ENCODE measurements around the gene SEMA7A. TPM values are rescaled to one million over a fixed set of nuclear protein-coding genes. Genes with fewer than 3 reads are reported as not detected.
A peak's percentile ranks its signal among the peaks of the same experiment; 100 is the strongest.

SEMA7A gene
- total and polyA plus RNA-seq, 9 of the 15 experiments (the other 6 are each of a cell fraction or from before 2014, with no cell fraction given): 0.04 to 8.2 (median 5.4) TPM; not detected in 1

GRCh38 chr15:74417670-74418069 is 16.1 kb downstream of the SEMA7A start:
- CTCF ChIA-PET (ENCODE audit: low intra/inter-chr PET ratio): no interaction called here
- TF ChIP-seq, protein P1, sequence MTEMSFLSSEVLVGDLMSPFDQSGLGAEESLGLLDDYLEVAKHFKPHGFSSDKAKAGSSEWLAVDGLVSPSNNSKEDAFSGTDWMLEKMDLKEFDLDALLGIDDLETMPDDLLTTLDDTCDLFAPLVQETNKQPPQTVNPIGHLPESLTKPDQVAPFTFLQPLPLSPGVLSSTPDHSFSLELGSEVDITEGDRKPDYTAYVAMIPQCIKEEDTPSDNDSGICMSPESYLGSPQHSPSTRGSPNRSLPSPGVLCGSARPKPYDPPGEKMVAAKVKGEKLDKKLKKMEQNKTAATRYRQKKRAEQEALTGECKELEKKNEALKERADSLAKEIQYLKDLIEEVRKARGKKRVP (CRISPR knock-in tag; IDR thresholded peaks at IDR 0.05): no peak
- TF ChIP-seq ZFX (CRISPR knock-in tag; IDR thresholded peaks at IDR 0.05) (no peak), PHTF2 (CRISPR knock-in tag; IDR thresholded peaks at IDR 0.05) (no peak), RBM22 (IDR thresholded peaks at IDR 0.05; ENCODE audit: low read depth, low read length, poor library complexity, severe bottlenecking) (no peak), CGGBP1 (CRISPR knock-in tag; IDR thresholded peaks at IDR 0.05) (no peak), TAF15 (IDR thresholded peaks at IDR 0.05; ENCODE audit: low read depth, low read length) (no peak), PHF21A (IDR thresholded peaks at IDR 0.05; ENCODE audit: borderline replicate concordance, low read depth) (no peak), POLR2AphosphoS2 (IDR thresholded peaks at IDR 0.05; ENCODE audit: low read length) (no peak), RAD21 (CRISPR knock-in tag; conservative IDR thresholded peaks at IDR 0.05 in 1 of 2, IDR thresholded peaks at IDR 0.05 in 1 of 2) (no peak), MNT (conservative IDR thresholded peaks at IDR 0.05) (no peak)
- TF ChIP-seq, protein P2, sequence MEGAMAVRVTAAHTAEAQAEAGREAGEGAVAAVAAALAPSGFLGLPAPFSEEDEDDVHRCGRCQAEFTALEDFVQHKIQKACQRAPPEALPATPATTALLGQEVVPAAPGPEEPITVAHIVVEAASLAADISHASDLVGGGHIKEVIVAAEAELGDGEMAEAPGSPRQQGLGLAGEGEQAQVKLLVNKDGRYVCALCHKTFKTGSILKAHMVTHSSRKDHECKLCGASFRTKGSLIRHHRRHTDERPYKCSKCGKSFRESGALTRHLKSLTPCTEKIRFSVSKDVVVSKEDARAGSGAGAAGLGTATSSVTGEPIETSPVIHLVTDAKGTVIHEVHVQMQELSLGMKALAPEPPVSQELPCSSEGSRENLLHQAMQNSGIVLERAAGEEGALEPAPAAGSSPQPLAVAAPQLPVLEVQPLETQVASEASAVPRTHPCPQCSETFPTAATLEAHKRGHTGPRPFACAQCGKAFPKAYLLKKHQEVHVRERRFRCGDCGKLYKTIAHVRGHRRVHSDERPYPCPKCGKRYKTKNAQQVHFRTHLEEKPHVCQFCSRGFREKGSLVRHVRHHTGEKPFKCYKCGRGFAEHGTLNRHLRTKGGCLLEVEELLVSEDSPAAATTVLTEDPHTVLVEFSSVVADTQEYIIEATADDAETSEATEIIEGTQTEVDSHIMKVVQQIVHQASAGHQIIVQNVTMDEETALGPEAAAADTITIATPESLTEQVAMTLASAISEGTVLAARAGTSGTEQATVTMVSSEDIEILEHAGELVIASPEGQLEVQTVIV (CRISPR knock-in tag; IDR thresholded peaks at IDR 0.05; ENCODE audit: borderline replicate concordance): no peak
- TF ChIP-seq, protein P3, sequence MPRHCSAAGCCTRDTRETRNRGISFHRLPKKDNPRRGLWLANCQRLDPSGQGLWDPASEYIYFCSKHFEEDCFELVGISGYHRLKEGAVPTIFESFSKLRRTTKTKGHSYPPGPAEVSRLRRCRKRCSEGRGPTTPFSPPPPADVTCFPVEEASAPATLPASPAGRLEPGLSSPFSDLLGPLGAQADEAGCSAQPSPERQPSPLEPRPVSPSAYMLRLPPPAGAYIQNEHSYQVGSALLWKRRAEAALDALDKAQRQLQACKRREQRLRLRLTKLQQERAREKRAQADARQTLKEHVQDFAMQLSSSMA (CRISPR knock-in tag; IDR thresholded peaks at IDR 0.05): no peak

More at GRCh38 chr15:74417670-74418069, 16.1 kb downstream of the SEMA7A start:
- in situ Hi-C loops (cut with MboI) (no loop called here), intact Hi-C loops (cut with micrococcal nuclease) (no loop called here)
- ATAC-seq (no peak), FAIRE-seq (no peak), DNase-seq (ENCODE audit: extremely low read depth in 1 of 4, low spot score in 3 of 4) (no peak)
- BruUV-seq (replicated peaks): no TSS peak
- Histone ChIP-seq H3K9me1 (ENCODE audit: control insufficient read depth, insufficient read depth, low read length) (peaks cover 8% of the 10 kb centered on the region), H3K27me3 (ENCODE audit: control insufficient read depth in 2 of 2, insufficient read depth in 2 of 2, low read length in 2 of 2) (no peaks in the 10 kb centered on the region), H3K9ac (ENCODE audit: insufficient read depth in 1 of 2, low read depth in 2 of 2, low read length in 2 of 2) (peak overlapping the region in 1 of 2 experiments; percentile 62; a peak in 2 of 4 replicates), H3K4me1 (replicated peaks in 1 of 2; ENCODE audit: control insufficient read depth in 2 of 2, insufficient read depth in 2 of 2, low read length in 2 of 2) (peaks cover 20 to 48% of the 10 kb centered on the region in 2 experiments; a peak in 4 of 5 replicates), H3K4me3 (no peak overlapping the region), H3K9me3 (replicated peaks; ENCODE audit: control insufficient read depth, insufficient read depth, low read depth, low read length) (no peaks in the 10 kb centered on the region), H3K4me2 (ENCODE audit: insufficient read depth, low read length) (no peak overlapping the region), H3K79me2 (ENCODE audit: control insufficient read depth, insufficient read depth, low read length) (peaks cover 42% of the 10 kb centered on the region), H4K20me1 (replicated peaks; ENCODE audit: control insufficient read depth, insufficient read depth, low read length) (peaks cover 13% of the 10 kb centered on the region), H2AFZ (ENCODE audit: low read depth, low read length) (no peak overlapping the region), H3K27ac (ENCODE audit: extremely low read depth, low read depth, low read length) (no peak overlapping the region), H3K36me3 (ENCODE audit: control insufficient read depth, insufficient read depth, low read length) (peaks cover 62% of the 10 kb centered on the region; the same call in 2 of the 3 replicates)
- 88% methylated on average over 9 of the region's 9 CpGs for WGBS (ENCODE audit: insufficient coverage, low coverage, missing lambda C conversion rate)
- POLR2A ChIA-PET: interaction anchor here (1.4 kb wide), 1 partner anchor 9 kb away, joined by 4 read pairs; no protein-coding TSS in a partner anchor

All from K562 (cell line).